Neural cell (in vitro differentiated cells): ENCODE results near the gene SMAP1. TPM values are rescaled to one million over a fixed set of nuclear protein-coding genes. Genes with fewer than 3 reads are reported as not detected.

Experiments used
- H2AFZ ChIP-seq: fragments of 200-600, 300-800 bp; sonication (generic), shearing (Covaris generic); 2 replicates; pipeline ENCODE4 v1.6.0; 2014; ENCODE audit warnings: low read depth, mild to moderate bottlenecking, antibody characterized with exemption, low read length, moderate library complexity
- H3F3A ChIP-seq: fragments of 200-600 bp; shearing (Covaris generic); 2 replicates; pipeline ENCODE4 v1.6.1; 2016; ENCODE audit warnings: mild to moderate bottlenecking, moderate library complexity, mixed read lengths, antibody characterized with exemption, low read length; ENCODE audit not compliant: insufficient read depth, poor library complexity, severe bottlenecking
- H3K27ac ChIP-seq: fragments of 200-600, 300-800 bp; sonication (generic), shearing (Covaris generic); 2 replicates; pipeline ENCODE4 v1.5.1; 2014; ENCODE audit warnings: mild to moderate bottlenecking, low read length, moderate library complexity
- H3K27me3 ChIP-seq: fragments of 300-800, 200-600 bp; sonication (generic), shearing (Covaris generic); 2 replicates; pipeline ENCODE4 v1.6.0; 2014; ENCODE audit warnings: mild to moderate bottlenecking, low read depth, low read length, moderate library complexity; ENCODE audit not compliant: insufficient read depth
- H3K36me3 ChIP-seq: fragments of 300-800, 200-600 bp; sonication (generic), shearing (Covaris generic); 2 replicates; pipeline ENCODE4 v1.5.1; 2014; ENCODE audit warnings: mild to moderate bottlenecking, antibody characterized with exemption, low read length, moderate library complexity; ENCODE audit not compliant: insufficient read depth
- H3K4me2 ChIP-seq: fragments of 300-800, 200-600 bp; sonication (generic), shearing (Covaris generic); 2 replicates; pipeline ENCODE4 v1.6.0; 2014; ENCODE audit warnings: mild to moderate bottlenecking, low read length
- H3K4me3 ChIP-seq: fragments of 300-800, 200-600 bp; sonication (generic), shearing (Covaris generic); 2 replicates; pipeline ENCODE4 v1.5.1; 2014; ENCODE audit warnings: mild to moderate bottlenecking, low read length, moderate library complexity
- H3K79me2 ChIP-seq: fragments of 200-600 bp; shearing (Covaris generic); replicated peaks from 2 replicates; pipeline ENCODE4 v1.6.0; 2014; ENCODE audit warnings: mild to moderate bottlenecking, low read length, moderate library complexity; ENCODE audit not compliant: insufficient read depth
- H3K9ac ChIP-seq: fragments of 300-800, 200-600 bp; sonication (generic), shearing (Covaris generic); 2 replicates; pipeline ENCODE4 v1.6.1; 2016; ENCODE audit warnings: mild to moderate bottlenecking, low read length, mixed read lengths
- H3K9me2 ChIP-seq: fragments of 200-600 bp; shearing (Covaris generic); 2 replicates; pipeline ENCODE4 v1.6.1; 2016; ENCODE audit warnings: mild to moderate bottlenecking, low read length, mixed read lengths; ENCODE audit not compliant: insufficient read depth
- H3K9me3 ChIP-seq: fragments of 200-600, 300-800 bp; sonication (generic), shearing (Covaris generic); 2 replicates; pipeline ENCODE4 v1.6.1; 2016; ENCODE audit warnings: mild to moderate bottlenecking, mixed run types, low read length, moderate library complexity, mixed read lengths
- H4K20me1 ChIP-seq: fragments of 200-600 bp; shearing (Covaris generic); 2 replicates; pipeline ENCODE4 v1.6.1; 2016; ENCODE audit warnings: mild to moderate bottlenecking, mixed run types; ENCODE audit not compliant: insufficient read depth
- CTCF ChIP-seq: fragments of 450-650 bp; IDR thresholded peaks from 2 replicates; pipeline ENCODE4 v1.5.1; 2014; ENCODE audit warnings: antibody characterized with exemption, mild to moderate bottlenecking, moderate library complexity; ENCODE audit not compliant: poor library complexity, severe bottlenecking
- EP300 ChIP-seq: fragments of 450-650 bp; conservative IDR thresholded peaks from 2 replicates; pipeline ENCODE4 v1.6.1; 2014; ENCODE audit warnings: antibody characterized with exemption, mild to moderate bottlenecking, moderate library complexity; ENCODE audit not compliant: poor library complexity, severe bottlenecking
- EZH2 ChIP-seq: fragments of 200-600, 300-800 bp; shearing (Covaris generic), sonication (generic); IDR thresholded peaks from 2 replicates; pipeline ENCODE4 v1.6.1; 2014; ENCODE audit warnings: antibody characterized with exemption, low read length, borderline replicate concordance, mild to moderate bottlenecking; ENCODE audit not compliant: insufficient read depth, poor library complexity, severe bottlenecking
- MXI1 ChIP-seq: fragments of 450-650 bp; conservative IDR thresholded peaks from 2 replicates; pipeline ENCODE4 v1.6.1; 2014; ENCODE audit warnings: antibody characterized with exemption, mild to moderate bottlenecking; ENCODE audit not compliant: poor library complexity, severe bottlenecking
- POLR2AphosphoS5 ChIP-seq: IDR thresholded peaks from 2 replicates; pipeline ENCODE4 v1.6.1; 2012
- RAD21 ChIP-seq: fragments of 450-650 bp; conservative IDR thresholded peaks from 2 replicates; pipeline ENCODE4 v1.6.1; 2014; ENCODE audit warnings: antibody characterized with exemption, mild to moderate bottlenecking, moderate library complexity
- REST ChIP-seq: IDR thresholded peaks from 2 replicates; pipeline ENCODE4 v1.6.1; 2012; ENCODE audit warnings: borderline replicate concordance
- SMC3 ChIP-seq: fragments of 450-650 bp; conservative IDR thresholded peaks from 2 replicates; pipeline ENCODE4 v1.6.1; 2014; ENCODE audit warnings: antibody characterized with exemption, mild to moderate bottlenecking, moderate library complexity; ENCODE audit not compliant: poor library complexity
- TAF1 ChIP-seq: IDR thresholded peaks from 2 replicates; pipeline ENCODE4 v1.6.1; 2012; ENCODE audit warnings: low read depth
- polyA plus RNA-seq: library from polyadenylated mRNA; depleted of rRNA; stranded (reverse); fragments of >200 nt; gene quantifications from 2 replicates; pipeline ENCODE4 v1.2.3, GENCODE V29; 2014

Gene SMAP1
- polyA plus RNA-seq, 1 donor from 2014 or later = 43.7 TPM

GRCh38 chr6:70852667-70853246 is 185.1 kb downstream of the SMAP1 start:
- TF ChIP-seq RAD21 = no peak
- no peak for TF ChIP-seq MXI1
- no peak for TF ChIP-seq POLR2AphosphoS5
- TF ChIP-seq EP300 = no peak
- no peak for TF ChIP-seq SMC3
- TF ChIP-seq EZH2 = no peak
- no peak for TF ChIP-seq REST
- no peak for TF ChIP-seq CTCF
- no peak for TF ChIP-seq TAF1
- H3F3A ChIP-seq = no peaks in the 10 kb centered on the region
- no peaks in the 10 kb centered on the region for H3K79me2 ChIP-seq
- H4K20me1 ChIP-seq = no peaks in the 10 kb centered on the region
- no peak overlapping the region for H2AFZ ChIP-seq
- H3K27ac ChIP-seq = no peak overlapping the region
- H3K4me3 ChIP-seq = no peak overlapping the region
- H3K9ac ChIP-seq = no peak overlapping the region
- no peaks in the 10 kb centered on the region for H3K36me3 ChIP-seq
- no peak overlapping the region for H3K4me2 ChIP-seq
- H3K9me3 ChIP-seq = no peaks in the 10 kb centered on the region
- no peaks in the 10 kb centered on the region for H3K9me2 ChIP-seq
- H3K27me3 ChIP-seq = no peaks in the 10 kb centered on the region

GRCh38 chr6:70857387-70858077 is 189.8 kb downstream of the SMAP1 start:
- no peak overlapping the region for H3K4me3 ChIP-seq
- H2AFZ ChIP-seq = no peak overlapping the region
- H3K9me3 ChIP-seq = no peaks in the 10 kb centered on the region
- no peaks in the 10 kb centered on the region for H3K9me2 ChIP-seq
- H3K27ac ChIP-seq = no peak overlapping the region
- no peaks in the 10 kb centered on the region for H3K36me3 ChIP-seq
- no peaks in the 10 kb centered on the region for H4K20me1 ChIP-seq
- H3K4me2 ChIP-seq = no peak overlapping the region
- no peaks in the 10 kb centered on the region for H3K27me3 ChIP-seq
- H3K9ac ChIP-seq = no peak overlapping the region
- H3K79me2 ChIP-seq = no peaks in the 10 kb centered on the region
- H3F3A ChIP-seq = no peaks in the 10 kb centered on the region
- TF ChIP-seq EZH2 (no peak), REST (no peak), MXI1 (no peak), TAF1 (no peak), EP300 (no peak), CTCF (no peak), SMC3 (no peak), RAD21 (no peak)
